ENCODE results near the gene SENP5.
A peak's percentile ranks its signal among the peaks of the same experiment; 100 is the strongest.
"Not testable (repeated sequence)": the region's sequence is repeated elsewhere in the genome, so short reads cannot be mapped to it uniquely, and the experiment has no call there.

The SENP5 gene

GRCh38 chr3:196867507-196868296 lies at the start of gene SENP5:
Gene SENP5 (plus strand): TSS chr3:196867920. CDS start chr3:196885182, 17,262 bp downstream.
- peak; percentile 12 to 58 for DNase-seq

GRCh38 chr3:196821806-196822355 lies 45.8 kb upstream of the SENP5 start:
- DNase-seq, result no peak

- DNase-seq, result not testable (repeated sequence)
These were observed 38.1 kb upstream of the SENP5 start for GRCh38 chr3:196829651-196830050.

GRCh38 chr3:196835086-196835485 lies 32.6 kb upstream of the SENP5 start:
- no peak for DNase-seq

GRCh38 chr3:196836626-196837025 lies 31.1 kb upstream of the SENP5 start:
- not testable (repeated sequence) for DNase-seq

GRCh38 chr3:196837819-196838420 lies 29.8 kb upstream of the SENP5 start:
- DNase-seq, result peak in 1 of 2 experiments; percentile 5

- not testable (repeated sequence) for DNase-seq
These were observed 28.4 kb upstream of the SENP5 start for GRCh38 chr3:196839351-196839750.

GRCh38 chr3:196842567-196843434 lies 24.9 kb upstream of the SENP5 start:
- DNase-seq, result no peak

- no peak for DNase-seq
These were observed 24.1 kb upstream of the SENP5 start for GRCh38 chr3:196843435-196844110.

- DNase-seq, result not testable (repeated sequence)
These were observed 23.2 kb upstream of the SENP5 start for GRCh38 chr3:196844235-196845219.

- DNase-seq, result not testable (repeated sequence)
These were observed 19.3 kb upstream of the SENP5 start for GRCh38 chr3:196848375-196848774.

GRCh38 chr3:196849180-196849741 lies 18.5 kb upstream of the SENP5 start:
- DNase-seq, result no peak

GRCh38 chr3:196863000-196863399 lies 4.7 kb upstream of the SENP5 start:
- DNase-seq, result not testable (repeated sequence)

GRCh38 chr3:196867155-196867506 lies 589 bp upstream of the SENP5 start:
- peak in 1 of 2 experiments; percentile 2 for DNase-seq

GRCh38 chr3:196868297-196868661 lies 559 bp downstream of the SENP5 start:
- no peak for DNase-seq

- DNase-seq, result no peak
These were observed 4.6 kb downstream of the SENP5 start for GRCh38 chr3:196872316-196872715.

- not testable (repeated sequence) for DNase-seq
These were observed 6.9 kb downstream of the SENP5 start for GRCh38 chr3:196874511-196875094.

GRCh38 chr3:196875258-196875657 lies 7.5 kb downstream of the SENP5 start:
- no peak for DNase-seq

- no peak for DNase-seq
These were observed 15.6 kb downstream of the SENP5 start for GRCh38 chr3:196883361-196883760.

- no peak for DNase-seq
These were observed 18.4 kb downstream of the SENP5 start for GRCh38 chr3:196886144-196886543.

Measured in SHP77 (cell line).